Activated CD8-positive, alpha-beta T cell treated with anti-CD3 and anti-CD28 coated beads, Interleukin-2, amount 10 ng/mL, durations not matched to agents 7 days and 5 days (primary cell): ENCODE measurements around the gene SLC7A14. TPM values are rescaled to one million over a fixed set of nuclear protein-coding genes. Genes with fewer than 3 reads are reported as not detected.

Experiments
- ATAC-seq: fragments of 150-1000 bp; cut with Tn5 transposase; one replicate; pipeline ENCODE4 v1.10.0; 2021; ENCODE audit warnings: moderate library complexity
- CTCF ChIA-PET: fragments of 350-600 bp; sonication (Branson Sonifier 250); formaldehyde crosslinking; loops from one replicate; lab custom pipeline; 2021; ENCODE audit warnings: antibody characterized with exemption; lab: Charles Lee
- POLR2A ChIA-PET: fragments of 350-600 bp; sonication (Branson Sonifier 250); formaldehyde crosslinking; loops from one replicate; lab custom pipeline; 2021; ENCODE audit warnings: antibody characterized with exemption; lab: Charles Lee
- DNase-seq: peaks from one replicate; pipeline ENCODE4 v3.0.0-alpha.2; 2020
- H3K27ac Mint-ChIP-seq: one replicate; pipeline ENCODE4 v1.8.0; 2021; ENCODE audit warnings: mild to moderate bottlenecking, mixed read lengths
- H3K27me3 Mint-ChIP-seq: one replicate; pipeline ENCODE4 v1.8.0; 2021; ENCODE audit warnings: low read depth, mixed read lengths
- H3K36me3 Mint-ChIP-seq: one replicate; pipeline ENCODE4 v1.8.0; 2021; ENCODE audit warnings: low read depth, mixed read lengths
- H3K4me1 Mint-ChIP-seq: one replicate; pipeline ENCODE4 v1.8.0; 2021; ENCODE audit warnings: low read depth, mixed read lengths
- H3K4me3 Mint-ChIP-seq: one replicate; pipeline ENCODE4 v1.8.0; 2021; ENCODE audit warnings: mild to moderate bottlenecking, mixed read lengths
- H3K9me3 Mint-ChIP-seq: one replicate; pipeline ENCODE4 v1.8.0; 2022; ENCODE audit warnings: mixed read lengths; ENCODE audit not compliant: insufficient read depth
- total RNA-seq, 2 experiments: library from RNA; stranded (reverse); gene quantifications; one replicate each; pipeline ENCODE4 v1.2.3, GENCODE V29; 2021

SLC7A14 gene
- total RNA-seq, 2 experiments from 2014 or later = not detected

DNA sequence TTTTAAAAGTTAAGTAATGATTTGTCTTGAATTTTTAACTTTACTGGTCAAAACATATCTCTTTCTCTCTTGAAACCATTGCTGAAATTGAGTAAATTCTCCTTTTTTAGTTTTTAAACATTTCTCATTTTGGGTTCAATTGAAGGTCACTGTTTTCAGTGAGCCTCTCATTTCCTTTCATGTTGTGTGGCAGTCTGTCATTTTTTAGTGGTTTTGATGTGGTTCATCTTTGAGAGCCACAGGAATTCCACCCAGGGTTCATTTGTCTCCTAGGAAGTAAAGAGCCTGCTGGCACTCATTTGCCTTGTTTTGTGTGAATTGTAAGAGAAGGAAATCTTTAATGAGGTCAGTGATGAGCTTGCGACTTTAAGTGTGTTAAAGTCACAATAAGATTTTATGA lies 156.8 kb downstream of the SLC7A14 start:
- ATAC-seq (no peak), DNase-seq (no peak)
- H3K4me1 Mint-ChIP-seq = peaks cover 24% of the 10 kb centered on the region
- ChIA-PET POLR2A (no interaction called here), CTCF (interaction anchor here (0.7 to 1.2 kb wide), 3 partner anchors 15 to 514 kb away, joined by 3 to 5 read pairs (median 5); no protein-coding TSS in a partner anchor)
- peaks cover 4% of the 10 kb centered on the region for H3K9me3 Mint-ChIP-seq
- H3K27ac Mint-ChIP-seq = no peak overlapping the region
- peaks cover 8% of the 10 kb centered on the region for H3K27me3 Mint-ChIP-seq
- no peaks in the 10 kb centered on the region for H3K36me3 Mint-ChIP-seq
- H3K4me3 Mint-ChIP-seq = no peak overlapping the region

DNA sequence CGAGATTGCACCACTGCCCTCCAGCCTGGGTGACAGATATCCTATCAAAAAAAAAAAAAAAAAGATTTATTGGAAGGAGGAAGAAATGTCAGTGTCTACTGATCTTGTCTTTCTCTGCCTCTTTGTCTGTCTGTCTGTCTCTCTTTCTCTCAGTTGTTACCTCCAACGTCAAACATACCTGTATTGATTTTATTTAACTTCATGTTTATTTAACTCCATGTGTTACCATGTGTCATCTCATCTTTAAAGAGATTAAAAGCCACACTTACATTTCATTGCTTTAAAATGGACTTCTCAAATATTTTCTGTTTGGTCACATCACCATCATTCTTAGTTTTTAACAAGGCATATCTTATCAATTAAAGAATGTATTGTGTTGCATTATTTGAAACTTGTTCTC lies 157.8 kb downstream of the SLC7A14 start:
- POLR2A ChIA-PET = no interaction called here
- Mint-ChIP-seq H3K4me3 (no peak overlapping the region), H3K36me3 (no peaks in the 10 kb centered on the region), H3K27ac (no peak overlapping the region), H3K9me3 (peaks cover 4% of the 10 kb centered on the region), H3K4me1 (peaks cover 24% of the 10 kb centered on the region), H3K27me3 (peaks cover 9% of the 10 kb centered on the region)
- ATAC-seq (no peak), DNase-seq (no peak)
- CTCF ChIA-PET = interaction anchor here (1.2 kb wide), 1 partner anchor 14 kb away, joined by 5 read pairs; no protein-coding TSS in a partner anchor

DNA sequence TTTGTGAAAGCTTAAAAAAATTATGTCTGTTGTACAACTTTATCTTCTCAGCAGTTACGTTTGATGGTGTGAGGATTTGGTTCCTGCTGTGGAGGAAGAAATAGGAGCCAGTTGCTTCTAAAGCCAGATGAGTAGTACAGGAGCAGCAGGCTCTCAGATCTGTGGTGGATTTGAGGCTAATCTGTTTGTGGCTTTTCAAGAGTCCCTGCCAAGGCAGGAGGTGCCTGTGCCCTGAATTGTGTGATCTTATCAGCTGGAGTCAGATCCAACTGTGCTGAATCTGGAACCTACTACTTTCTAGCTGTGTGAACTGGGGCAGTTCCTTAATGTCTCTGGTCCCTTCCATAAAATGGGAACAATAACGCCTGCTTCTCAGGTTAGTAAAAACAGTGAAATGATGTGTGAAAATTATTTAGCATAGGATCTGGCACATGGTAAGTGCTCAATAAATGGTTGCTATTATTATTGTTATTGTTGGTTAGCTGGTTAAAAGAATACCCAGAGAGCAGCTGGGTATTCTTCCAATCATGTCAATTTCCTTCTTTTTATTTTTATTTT lies 159.6 kb downstream of the SLC7A14 start:
- Mint-ChIP-seq H3K36me3 (no peaks in the 10 kb centered on the region), H3K4me3 (no peak overlapping the region), H3K4me1 (peaks cover 24% of the 10 kb centered on the region), H3K27ac (no peak overlapping the region), H3K27me3 (peaks cover 11% of the 10 kb centered on the region), H3K9me3 (no peaks in the 10 kb centered on the region)
- no peak for ATAC-seq
- ChIA-PET CTCF (interaction anchor here (0.6 to 1.4 kb wide), 4 partner anchors 12 to 63 kb away, joined by 3 read pairs; no protein-coding TSS in a partner anchor), POLR2A (no interaction called here)
- DNase-seq = no peak

DNA sequence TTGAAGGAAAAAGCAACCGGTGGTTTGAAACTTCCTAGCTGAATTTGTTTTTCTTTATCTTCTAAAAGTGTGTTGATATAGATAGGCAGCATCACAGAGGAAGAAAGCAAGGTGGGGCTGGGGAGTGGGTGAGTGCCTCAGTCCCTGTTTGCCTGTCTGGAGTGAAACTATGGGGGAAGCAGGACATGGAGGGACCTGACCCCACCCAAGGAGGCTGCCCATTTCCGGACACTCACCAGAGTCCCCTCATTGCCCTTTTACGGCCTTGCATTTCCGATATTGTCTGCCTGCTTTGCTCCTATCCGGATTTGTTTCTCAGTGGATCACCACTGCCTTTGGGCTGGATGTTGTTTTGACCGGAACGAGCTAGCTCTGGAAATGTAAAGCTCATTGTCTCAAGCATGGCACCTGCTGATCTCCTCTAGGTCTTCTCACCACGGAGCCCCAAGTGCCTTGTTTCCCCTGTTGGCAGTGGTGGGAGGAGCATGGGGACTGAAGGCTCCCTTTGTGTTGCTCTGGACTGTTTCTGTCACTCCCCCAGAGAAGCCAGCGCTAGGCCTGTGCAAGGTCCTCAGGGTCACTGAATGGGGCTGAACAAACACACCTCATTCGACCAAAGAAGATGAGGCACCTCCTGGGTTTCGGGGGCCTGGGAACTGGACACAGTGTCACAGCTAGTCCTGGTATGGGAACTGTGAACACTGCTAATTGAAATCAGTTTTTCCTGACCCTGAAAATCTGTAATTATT lies 160.2 kb downstream of the SLC7A14 start:
- H3K9me3 Mint-ChIP-seq = no peaks in the 10 kb centered on the region
- peaks cover 14% of the 10 kb centered on the region for H3K27me3 Mint-ChIP-seq
- peaks cover 24% of the 10 kb centered on the region for H3K4me1 Mint-ChIP-seq
- no peak for DNase-seq
- H3K4me3 Mint-ChIP-seq = no peak overlapping the region
- H3K36me3 Mint-ChIP-seq = no peaks in the 10 kb centered on the region
- POLR2A ChIA-PET = no interaction called here
- H3K27ac Mint-ChIP-seq = no peak overlapping the region
- no peak for ATAC-seq
- CTCF ChIA-PET = interaction anchor here (0.6 to 1.2 kb wide), 2 partner anchors 34 to 63 kb away, joined by 3 read pairs; no protein-coding TSS in a partner anchor

DNA sequence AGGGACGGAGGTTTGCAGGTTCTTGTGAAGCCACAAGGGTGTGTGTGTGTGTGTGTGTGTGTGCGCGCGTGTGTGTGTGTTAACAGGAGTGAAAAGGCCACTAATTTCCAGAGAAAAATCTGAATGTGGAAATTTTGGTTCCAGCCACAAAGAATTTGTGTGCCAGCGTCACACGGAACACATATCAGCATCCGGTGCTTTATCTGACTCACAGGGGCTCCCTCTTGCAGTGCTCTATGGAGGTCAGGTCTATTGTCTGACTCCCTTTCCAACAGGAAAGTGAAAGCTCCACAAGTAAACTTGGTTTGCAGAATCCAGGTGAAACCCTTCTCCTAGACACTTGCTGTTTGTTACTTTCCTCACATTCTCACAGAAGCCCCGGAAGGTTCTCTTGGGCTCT lies 161.0 kb downstream of the SLC7A14 start:
- Mint-ChIP-seq H3K4me3 (no peak overlapping the region), H3K9me3 (no peaks in the 10 kb centered on the region), H3K4me1 (peaks cover 27% of the 10 kb centered on the region), H3K36me3 (no peaks in the 10 kb centered on the region), H3K27me3 (peaks cover 20% of the 10 kb centered on the region), H3K27ac (no peak overlapping the region)
- ATAC-seq = no peak
- CTCF ChIA-PET = interaction anchor here (1.2 to 1.3 kb wide), 2 partner anchors 11 to 34 kb away, joined by 3 to 9 read pairs; no protein-coding TSS in a partner anchor
- DNase-seq = no peak
- POLR2A ChIA-PET = no interaction called here

DNA sequence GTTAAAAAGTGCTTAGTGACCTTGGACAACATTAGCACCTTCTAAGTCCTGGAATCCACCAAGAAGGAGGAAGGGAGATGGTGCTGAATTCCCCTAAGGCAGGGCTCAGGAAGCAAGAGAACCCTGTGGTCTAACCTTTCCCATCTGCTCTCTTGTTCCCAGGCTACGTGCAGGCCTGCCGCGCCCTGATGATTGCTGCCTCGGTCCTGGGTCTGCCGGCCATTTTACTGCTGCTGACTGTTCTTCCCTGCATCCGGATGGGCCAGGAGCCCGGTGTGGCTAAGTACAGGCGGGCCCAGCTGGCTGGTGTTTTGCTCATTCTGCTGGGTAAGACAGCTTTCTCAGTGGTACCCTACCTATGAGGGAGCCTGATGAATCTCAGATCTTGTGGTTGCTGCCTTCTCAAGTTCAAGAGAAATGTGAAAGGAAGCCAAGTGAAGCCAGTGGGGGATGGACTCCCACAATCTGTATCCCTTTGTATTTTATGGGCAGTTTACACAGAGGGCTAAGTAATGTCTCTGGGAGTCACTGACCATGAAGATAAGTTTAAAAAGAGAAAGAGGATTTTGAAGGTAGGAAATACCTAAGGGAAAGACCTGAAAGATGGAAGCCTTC lies 162.8 kb downstream of the SLC7A14 start:
- no peaks in the 10 kb centered on the region for H3K9me3 Mint-ChIP-seq
- POLR2A ChIA-PET = no interaction called here
- H3K4me1 Mint-ChIP-seq = peaks cover 19% of the 10 kb centered on the region
- no peak overlapping the region for H3K4me3 Mint-ChIP-seq
- ATAC-seq (no peak), DNase-seq (no peak)
- H3K36me3 Mint-ChIP-seq = peaks cover 2% of the 10 kb centered on the region
- no peak overlapping the region for H3K27ac Mint-ChIP-seq
- peaks cover 24% of the 10 kb centered on the region for H3K27me3 Mint-ChIP-seq
- CTCF ChIA-PET = no interaction called here

DNA sequence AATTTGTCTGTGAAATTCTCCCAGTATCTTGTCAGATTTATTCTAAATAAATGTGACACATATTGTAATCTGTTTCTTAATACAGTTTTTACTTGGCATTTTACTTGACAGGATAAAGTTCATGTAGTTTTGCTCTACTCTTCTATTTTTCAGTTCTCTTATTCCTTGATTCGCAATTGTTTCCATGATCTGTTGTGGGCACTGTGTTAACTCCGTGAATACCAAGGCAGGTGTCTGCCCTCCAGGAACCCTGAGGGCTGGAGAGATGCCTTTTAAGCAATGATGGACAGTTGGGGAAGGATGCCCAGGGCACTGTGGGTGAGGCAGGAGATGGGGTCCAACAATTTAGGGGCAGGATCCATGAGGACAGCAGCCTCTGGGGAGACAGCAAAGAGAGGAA lies 164.1 kb downstream of the SLC7A14 start:
- no peak for DNase-seq
- no peak overlapping the region for H3K27ac Mint-ChIP-seq
- CTCF ChIA-PET = no interaction called here
- H3K36me3 Mint-ChIP-seq = peaks cover 2% of the 10 kb centered on the region
- POLR2A ChIA-PET = no interaction called here
- no peaks in the 10 kb centered on the region for H3K9me3 Mint-ChIP-seq
- H3K4me3 Mint-ChIP-seq = no peak overlapping the region
- H3K4me1 Mint-ChIP-seq = peaks cover 18% of the 10 kb centered on the region
- no peak for ATAC-seq
- peaks cover 35% of the 10 kb centered on the region for H3K27me3 Mint-ChIP-seq

DNA sequence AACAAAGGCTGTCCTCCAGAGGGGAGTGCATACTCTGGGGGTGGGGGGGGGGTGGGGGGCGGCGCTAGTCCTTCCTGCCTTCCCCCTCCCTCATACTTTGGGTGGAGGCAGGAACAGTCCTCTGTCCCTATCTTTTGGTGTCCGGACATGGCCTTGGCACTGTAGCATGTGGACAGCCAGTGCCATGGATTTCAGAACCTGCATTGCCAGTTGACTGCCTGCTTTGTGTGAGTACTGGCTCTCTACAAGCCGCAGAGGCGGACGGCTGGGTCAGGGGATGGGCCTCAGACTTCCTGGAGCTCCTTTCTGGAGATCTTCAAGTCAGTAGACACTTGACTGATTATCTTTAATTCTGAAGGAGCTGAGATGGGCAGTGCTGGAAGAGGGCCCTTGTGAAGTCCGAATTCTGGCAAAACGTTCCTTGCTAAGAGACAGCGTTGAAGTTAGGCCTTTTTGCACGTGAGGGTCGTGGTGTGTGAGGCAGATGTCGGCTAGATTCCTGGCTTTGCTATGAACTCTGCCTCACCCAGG lies 164.7 kb downstream of the SLC7A14 start:
- ChIA-PET POLR2A (no interaction called here), CTCF (interaction anchor here (0.7 kb wide), 1 partner anchor 163 kb away, joined by 3 read pairs; no protein-coding TSS in a partner anchor)
- Mint-ChIP-seq H3K9me3 (no peaks in the 10 kb centered on the region), H3K4me3 (no peak overlapping the region), H3K27ac (no peak overlapping the region), H3K4me1 (peaks cover 15% of the 10 kb centered on the region), H3K27me3 (peaks cover 38% of the 10 kb centered on the region), H3K36me3 (peaks cover 2% of the 10 kb centered on the region)
- ATAC-seq (no peak), DNase-seq (no peak)

DNA sequence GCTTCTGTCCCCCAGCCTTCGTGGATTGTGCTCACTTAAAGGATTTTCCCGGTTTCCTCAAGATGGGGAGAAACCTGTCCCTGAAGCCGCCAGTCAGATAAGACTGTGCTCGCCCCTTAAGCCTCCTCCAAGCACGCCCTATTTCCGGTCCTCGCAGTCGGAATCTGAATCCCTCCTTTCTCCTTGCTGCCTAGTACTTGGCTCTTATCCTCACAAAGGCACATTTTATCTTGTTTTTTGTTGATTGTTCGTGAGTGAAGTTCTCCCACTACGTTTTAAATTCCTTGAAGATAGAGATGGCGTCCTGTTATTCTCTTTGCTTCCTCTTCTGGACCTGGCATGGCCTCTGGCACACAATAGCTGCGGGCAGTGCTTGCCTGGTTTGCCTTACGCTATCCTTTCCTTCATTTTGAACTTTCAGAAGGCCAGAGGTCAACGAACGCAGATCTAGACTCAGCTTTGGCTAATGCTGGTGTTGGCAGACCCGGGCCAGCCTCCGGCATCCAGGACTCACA lies 165.5 kb downstream of the SLC7A14 start:
- POLR2A ChIA-PET = no interaction called here
- peaks cover 41% of the 10 kb centered on the region for H3K27me3 Mint-ChIP-seq
- no peak overlapping the region for H3K27ac Mint-ChIP-seq
- DNase-seq (no peak), ATAC-seq (no peak)
- CTCF ChIA-PET = no interaction called here
- H3K4me3 Mint-ChIP-seq = no peak overlapping the region
- H3K9me3 Mint-ChIP-seq = no peaks in the 10 kb centered on the region
- H3K4me1 Mint-ChIP-seq = peaks cover 12% of the 10 kb centered on the region
- peaks cover 2% of the 10 kb centered on the region for H3K36me3 Mint-ChIP-seq

DNA sequence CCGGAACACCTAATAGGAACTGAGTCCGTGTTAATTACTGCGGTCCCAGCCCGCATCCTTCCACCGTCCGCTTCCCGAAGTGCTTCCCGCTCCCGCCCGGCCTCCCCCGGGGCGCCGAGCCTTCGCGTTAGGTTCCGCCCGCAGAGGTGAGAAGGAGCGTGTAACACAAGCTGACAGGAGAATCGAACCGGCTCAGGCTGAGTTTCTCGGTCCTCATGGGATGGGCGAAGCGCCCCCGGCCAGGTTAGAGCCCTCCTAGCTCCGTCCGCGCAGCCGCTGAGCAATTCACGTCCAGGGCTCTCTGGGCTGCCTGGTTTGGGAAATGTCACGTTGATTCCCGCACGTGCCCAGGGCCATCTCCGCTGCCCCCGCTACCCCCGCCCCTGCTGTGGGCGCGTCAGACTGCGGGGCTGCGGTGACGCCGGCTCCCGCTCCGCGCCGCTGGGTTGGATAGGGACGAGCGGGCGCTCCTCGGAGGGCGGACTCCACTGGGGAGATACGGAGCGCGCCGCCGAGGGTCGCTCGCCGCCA lies 166.3 kb downstream of the SLC7A14 start:
- H3K9me3 Mint-ChIP-seq = no peaks in the 10 kb centered on the region
- ATAC-seq = peak; percentile 18
- H3K4me3 Mint-ChIP-seq = no peak overlapping the region
- peaks cover 2% of the 10 kb centered on the region for H3K36me3 Mint-ChIP-seq
- H3K4me1 Mint-ChIP-seq = peaks cover 12% of the 10 kb centered on the region
- H3K27me3 Mint-ChIP-seq = peaks cover 42% of the 10 kb centered on the region
- ChIA-PET POLR2A (no interaction called here), CTCF (interaction anchor here (1.0 to 10.2 kb wide), 2 partner anchors 80 to 392 kb away, joined by 3 to 138 read pairs; no protein-coding TSS in a partner anchor)
- no peak overlapping the region for H3K27ac Mint-ChIP-seq
- DNase-seq = no peak
